Heart left ventricle (tissue), 16 donors: ENCODE measurements around the gene SRGAP3. TPM values are rescaled to one million over a fixed set of nuclear protein-coding genes. Genes with fewer than 3 reads are reported as not detected.

Experiments
- ATAC-seq, 4 donors: fragments of 200-7000 bp; cut with Tn5 transposase; one replicate each; pipeline ENCODE4 v1.9.1; 2020 to 2022; ENCODE audit warnings: moderate library complexity in 4 of 4, mild to moderate bottlenecking in 3 of 4, moderate number of reproducible peaks in 1 of 4
- DNase-seq, 5 donors: peaks; one replicate each; pipeline ENCODE4 v3.0.0-alpha.2; 2020
- H3K27ac ChIP-seq, 12 donors: fragments of 200-600 bp; sonication (generic) in 4 of 12; one replicate each; pipeline versions ENCODE4 v1.5.0 to v1.8.0; 2016 to 2022; ENCODE audit warnings: mild to moderate bottlenecking in 2 of 12
- H3K27me3 ChIP-seq, 9 donors: fragments of 200-600 bp; sonication (generic) in 2 of 9; one replicate each; pipeline versions ENCODE4 v1.5.1 to v1.8.0; 2016 to 2022; ENCODE audit warnings: mild to moderate bottlenecking in 3 of 9
- H3K36me3 ChIP-seq, 9 donors: fragments of 200-600 bp; sonication (generic) in 2 of 9; one replicate each; pipeline versions ENCODE4 v1.5.0 to v1.8.0; 2018 to 2022; ENCODE audit warnings: mild to moderate bottlenecking in 2 of 9
- H3K4me1 ChIP-seq, 12 donors: fragments of 200-600 bp; sonication (generic) in 4 of 12; one replicate each; pipeline versions ENCODE4 v1.5.0 to v1.8.0; 2016 to 2022; ENCODE audit warnings: mild to moderate bottlenecking in 3 of 12
- H3K4me3 ChIP-seq, 12 donors: fragments of 200-600 bp; sonication (generic) in 4 of 12; one replicate each; pipeline versions ENCODE4 v1.5.0 to v1.8.0; 2017 to 2022; ENCODE audit warnings: mild to moderate bottlenecking in 9 of 12, moderate library complexity in 4 of 12
- H3K9me3 ChIP-seq, 12 donors: fragments of 200-600 bp; sonication (generic) in 4 of 12; one replicate each; pipeline versions ENCODE4 v1.5.0 to v1.8.0; 2016 to 2022; ENCODE audit warnings: mild to moderate bottlenecking in 1 of 12
- POLR2A ChIP-seq, 2 donors: fragments of 450-650 bp; IDR thresholded peaks; one replicate each; pipeline ENCODE4 v1.6.1; 2017; ENCODE audit warnings: antibody characterized with exemption in 2 of 2, mild to moderate bottlenecking in 2 of 2, moderate library complexity in 2 of 2
- WGBS, 4 donors: extraction: QIAGEN DNeasy Blood & Tissue Kit in 2 of 4; methylation state at CpG; one replicate each; pipeline versions ENCODE4 v1.1.5 to v1.1.7; 2013 to 2018; 5-methylcytosine and 5-hydroxymethylcytosine counted together
- intact Hi-C, 10 donors: fragments of 100-400 bp; cut with DNase I; formaldehyde crosslinking; loops; one replicate each; pipeline versions ENCODE4 v1.11.1 to v1.14.2; 2022
- polyA plus RNA-seq, 2 donors: library from polyadenylated mRNA; stranded (reverse); fragments of 200-250 nt; gene quantifications; one replicate each; pipeline ENCODE4 v1.2.3, GENCODE V29; 2013
- total RNA-seq, 9 donors: library from RNA; depleted of rRNA in 2 of 9; stranded (reverse); fragments of >200 nt in 2 of 9; fragmentation: NEBNext Ultra II Directional in 3 of 9; extraction: Animal tissue kit (Norgen Biotek cat#: 25700) in 3 of 9; gene quantifications; one replicate each; pipeline versions ENCODE4 v1.1.0 to v1.2.4, GENCODE V29; 2016 to 2023
- TF ChIP-seq, protein P1 (sequence below), 12 donors: fragments of 200-600 bp; sonication (generic) in 4 of 12; IDR thresholded peaks; one replicate each; pipeline versions ENCODE4 v1.5.0 to v1.8.0; 2018 to 2022; ENCODE audit warnings: antibody characterized with exemption in 12 of 12, mild to moderate bottlenecking in 5 of 12
- donor health status: ischemic (EF 13 %, LVEDD 7.1; RV severe dilation, severe dysfunction).
- donor health status: healthy with polysubstance abuse.
- donor health status: DM: no; HTN: yes; CAD: no.
- donor health status: DM: no; HTN: no; CAD: no.
- donor health status: ischemic (EF 25% LVEDD 6.9; RV normal size, moderate dysfunction).
- donor health status: ischemic (EF 25% LVEDD 5.7; RV mildly dilated, moderate dysfunction).
- donor health status: healthy.
- donor health status: DM: yes; HTN: yes; CAD: no.
- donor health status: ischemic (EF 35%, LVEDD 5.7; RV mildly dilated, moderate dysfunction).
- donor health status: nonischemic (EF 11% LVEDD 7.7; RV severe dilation, severe dysfunction).
- donor health status: DM: yes; HTN: yes; CAD: no.
- donor health status: PGD.
- donor health status: ischemic (EF 29% LVEDD 5.4; RV normal size, mild dysfunction).
- donor health status: nonischemic (EF 23%, LVEDD 6.1; RV moderate dilation, normal function).

Gene SRGAP3
- total and polyA plus RNA-seq, 11 donors, result 1.4 to 16.8 (median 9.0) TPM

DNA sequence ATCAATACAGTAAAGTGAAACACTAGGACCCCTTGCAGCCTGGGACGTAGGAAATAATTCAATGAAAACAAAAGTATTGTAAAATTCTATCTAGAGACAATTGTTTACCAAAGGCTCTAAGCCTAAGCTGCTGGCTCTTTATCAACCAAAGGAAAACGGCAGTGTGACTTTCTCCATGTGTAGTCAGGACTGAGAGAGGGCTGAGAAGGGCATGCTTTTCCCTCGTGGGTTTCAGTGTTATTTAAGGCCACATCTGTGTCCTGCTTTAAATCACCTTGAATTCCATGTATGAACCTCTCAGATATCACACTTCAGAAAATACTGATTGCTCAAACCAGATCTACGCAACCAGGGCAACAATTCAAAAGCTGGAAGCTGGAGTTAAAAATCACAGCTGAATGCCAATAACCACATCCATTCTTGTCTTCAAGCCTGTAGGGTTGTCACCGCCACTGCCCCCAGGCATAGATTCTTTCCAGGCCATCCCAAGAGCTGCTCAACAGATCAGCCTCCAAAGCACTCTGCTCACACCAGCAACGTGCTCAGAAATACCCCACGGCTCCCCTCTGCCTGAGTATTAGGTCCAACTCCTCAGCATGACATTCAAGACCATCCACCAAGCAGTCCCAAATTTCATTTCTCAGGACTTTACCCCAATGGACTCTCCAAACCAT, 124.0 kb downstream of the SRGAP3 start:
- no peak for DNase-seq
- intact Hi-C loops, result no loop called here
- peaks cover 0 to 5% (median 2%) of the 10 kb centered on the region in 12 donors for H3K4me1 ChIP-seq
- H3K27me3 ChIP-seq, result no peaks in the 10 kb centered on the region
- H3K36me3 ChIP-seq, result peaks cover 0 to 5% (median 0%) of the 10 kb centered on the region in 9 donors
- peak in 2 of 4 donors; percentile 24 to 42 for ATAC-seq
- WGBS, 4 donors, result 39 to 48% (median 45%) methylated on average over 7 of the region's 7 CpGs
- TF ChIP-seq POLR2A (IDR thresholded peaks at IDR 0.05), result no peak
- TF ChIP-seq, protein P1, sequence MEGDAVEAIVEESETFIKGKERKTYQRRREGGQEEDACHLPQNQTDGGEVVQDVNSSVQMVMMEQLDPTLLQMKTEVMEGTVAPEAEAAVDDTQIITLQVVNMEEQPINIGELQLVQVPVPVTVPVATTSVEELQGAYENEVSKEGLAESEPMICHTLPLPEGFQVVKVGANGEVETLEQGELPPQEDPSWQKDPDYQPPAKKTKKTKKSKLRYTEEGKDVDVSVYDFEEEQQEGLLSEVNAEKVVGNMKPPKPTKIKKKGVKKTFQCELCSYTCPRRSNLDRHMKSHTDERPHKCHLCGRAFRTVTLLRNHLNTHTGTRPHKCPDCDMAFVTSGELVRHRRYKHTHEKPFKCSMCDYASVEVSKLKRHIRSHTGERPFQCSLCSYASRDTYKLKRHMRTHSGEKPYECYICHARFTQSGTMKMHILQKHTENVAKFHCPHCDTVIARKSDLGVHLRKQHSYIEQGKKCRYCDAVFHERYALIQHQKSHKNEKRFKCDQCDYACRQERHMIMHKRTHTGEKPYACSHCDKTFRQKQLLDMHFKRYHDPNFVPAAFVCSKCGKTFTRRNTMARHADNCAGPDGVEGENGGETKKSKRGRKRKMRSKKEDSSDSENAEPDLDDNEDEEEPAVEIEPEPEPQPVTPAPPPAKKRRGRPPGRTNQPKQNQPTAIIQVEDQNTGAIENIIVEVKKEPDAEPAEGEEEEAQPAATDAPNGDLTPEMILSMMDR (IDR thresholded peaks at IDR 0.05), result no peak
- no peak overlapping the region for H3K4me3 ChIP-seq
- H3K9me3 ChIP-seq, result no peaks in the 10 kb centered on the region
- H3K27ac ChIP-seq, result no peak overlapping the region

DNA sequence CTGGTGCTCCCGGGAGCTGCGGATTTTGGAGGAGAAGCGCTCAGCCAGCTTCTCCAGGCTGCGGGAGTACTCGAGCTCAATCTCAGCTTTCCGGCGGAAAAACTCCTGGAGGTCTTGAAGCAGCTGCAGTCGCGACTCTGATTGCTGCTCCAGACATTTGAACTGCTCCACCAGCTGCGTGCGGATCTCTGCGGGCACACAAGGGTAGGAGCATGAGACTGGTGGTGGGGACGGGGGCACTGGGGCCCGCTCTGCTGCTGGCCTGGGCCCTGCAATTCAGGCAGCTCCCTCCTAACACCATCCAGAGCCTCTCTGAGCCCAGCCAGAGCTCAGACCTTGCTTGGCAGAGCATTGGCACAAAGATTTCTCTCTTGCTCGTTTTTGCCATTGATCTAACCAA, 124.7 kb downstream of the SRGAP3 start:
- no peak for TF ChIP-seq POLR2A (IDR thresholded peaks at IDR 0.05)
- TF ChIP-seq, protein P1 (IDR thresholded peaks at IDR 0.05), result no peak
- 82 to 90% (median 89%) methylated on average over 12 to 15 of the region's 15 CpGs for WGBS, 4 donors
- intact Hi-C loops, result no loop called here
- Histone ChIP-seq H3K27ac (no peak overlapping the region), H3K4me3 (no peak overlapping the region), H3K36me3 (peaks cover 0 to 5% (median 0%) of the 10 kb centered on the region in 9 donors), H3K27me3 (no peaks in the 10 kb centered on the region), H3K4me1 (peaks cover 0 to 4% (median 0%) of the 10 kb centered on the region in 12 donors), H3K9me3 (no peaks in the 10 kb centered on the region)
- DNase-seq (no peak), ATAC-seq (no peak)

DNA sequence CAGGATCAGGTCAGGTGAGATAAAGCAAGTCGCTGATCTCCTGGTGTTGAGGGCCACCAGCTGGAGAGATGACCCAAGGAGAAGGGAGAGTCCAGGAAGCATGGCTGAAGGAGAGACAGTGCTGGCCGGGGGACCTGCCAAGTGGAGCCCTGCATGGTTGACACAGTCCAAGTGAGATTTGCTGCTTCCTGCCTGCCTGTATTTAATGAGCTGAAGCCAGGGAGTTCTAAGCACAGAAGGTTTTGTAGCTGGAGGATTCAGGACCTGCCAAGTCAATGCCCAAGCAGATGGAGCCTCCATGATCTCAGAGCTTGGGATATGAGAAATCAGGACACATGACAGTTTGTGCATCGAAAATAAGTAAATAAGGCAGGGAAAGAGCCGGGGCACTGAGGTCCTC, 125.6 kb downstream of the SRGAP3 start:
- peaks cover 0 to 5% (median 0%) of the 10 kb centered on the region in 9 donors for H3K36me3 ChIP-seq
- TF ChIP-seq, protein P1 (IDR thresholded peaks at IDR 0.05), result no peak
- no peak for TF ChIP-seq POLR2A (IDR thresholded peaks at IDR 0.05)
- DNase-seq (no peak), ATAC-seq (no peak)
- H3K27ac ChIP-seq, result no peak overlapping the region
- no peak overlapping the region for H3K4me3 ChIP-seq
- no peaks in the 10 kb centered on the region for H3K9me3 ChIP-seq
- intact Hi-C loops, result no loop called here
- no peaks in the 10 kb centered on the region for H3K27me3 ChIP-seq
- 64 to 73% (median 72%) methylated on average over 4 of the region's 4 CpGs for WGBS, 4 donors
- peaks cover 0 to 4% (median 0%) of the 10 kb centered on the region in 12 donors for H3K4me1 ChIP-seq

DNA sequence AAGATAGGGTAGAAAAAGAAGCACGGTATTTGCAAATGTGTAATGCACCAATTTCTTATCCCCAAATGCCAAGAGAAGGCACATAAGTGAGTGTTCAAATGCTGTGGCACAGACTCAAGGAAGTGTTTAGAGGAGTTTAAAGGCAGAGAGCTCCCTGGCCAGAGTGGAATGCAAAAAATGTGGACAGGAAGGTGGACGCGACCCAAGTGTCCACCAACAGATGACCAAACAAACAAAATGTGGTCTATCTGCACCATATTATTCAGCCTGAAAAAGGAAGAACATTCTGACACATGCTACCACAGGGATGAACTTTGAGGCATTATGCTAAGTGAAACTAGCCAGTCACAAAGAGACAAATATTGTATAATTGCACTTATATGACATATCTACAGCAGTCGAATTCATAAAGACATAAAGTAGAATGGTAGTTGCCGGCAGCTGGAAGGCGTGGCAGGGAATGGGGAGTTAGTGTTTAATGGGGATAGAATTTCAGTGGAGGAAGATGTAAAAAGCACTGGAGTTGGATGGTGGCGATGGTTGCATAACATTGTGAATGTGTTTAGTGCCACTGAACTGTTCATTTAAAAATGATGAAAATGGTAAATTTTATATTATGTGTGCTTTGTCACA, 126.6 kb downstream of the SRGAP3 start:
- TF ChIP-seq, protein P1 (IDR thresholded peaks at IDR 0.05), result no peak
- no peak for TF ChIP-seq POLR2A (IDR thresholded peaks at IDR 0.05)
- H3K4me1 ChIP-seq, result peaks cover 0 to 4% (median 0%) of the 10 kb centered on the region in 12 donors
- intact Hi-C loops, result no loop called here

More for the DNA sequence above, 126.6 kb downstream of the SRGAP3 start:
- no peaks in the 10 kb centered on the region for H3K27me3 ChIP-seq
- ATAC-seq, result no peak
- no peak overlapping the region for H3K27ac ChIP-seq
- H3K9me3 ChIP-seq, result no peaks in the 10 kb centered on the region
- H3K4me3 ChIP-seq, result no peak overlapping the region
- WGBS, 4 donors, result 80 to 90% (median 85%) methylated on average over 7 of the region's 7 CpGs
- DNase-seq, result no peak
- H3K36me3 ChIP-seq, result peaks cover 0 to 5% (median 0%) of the 10 kb centered on the region in 9 donors
